Lung microvascular endothelial cell (primary cell): ENCODE results near the gene PTPRCAP. TPM values are rescaled to one million over a fixed set of nuclear protein-coding genes. Genes with fewer than 3 reads are reported as not detected.
"Not testable (repeated sequence)": the region's sequence is repeated elsewhere in the genome, so short reads cannot be mapped to it uniquely, and the experiment has no call there.

Experiments
- DNase-seq, 2 donors: peaks; one replicate each; pipeline versions ENCODE4 v3.0.0 to v3.0.0-alpha.2; 2010; ENCODE audit warnings: low read depth in 2 of 2
- total RNA-seq: library from RNA; depleted of rRNA; stranded (reverse); fragments of >200 nt; gene quantifications from 2 replicates; pipeline ENCODE4 v1.2.1, GENCODE V29; 2014

PTPRCAP gene
- total RNA-seq, 1 donor from 2014 or later = 0.20 TPM

DNA sequence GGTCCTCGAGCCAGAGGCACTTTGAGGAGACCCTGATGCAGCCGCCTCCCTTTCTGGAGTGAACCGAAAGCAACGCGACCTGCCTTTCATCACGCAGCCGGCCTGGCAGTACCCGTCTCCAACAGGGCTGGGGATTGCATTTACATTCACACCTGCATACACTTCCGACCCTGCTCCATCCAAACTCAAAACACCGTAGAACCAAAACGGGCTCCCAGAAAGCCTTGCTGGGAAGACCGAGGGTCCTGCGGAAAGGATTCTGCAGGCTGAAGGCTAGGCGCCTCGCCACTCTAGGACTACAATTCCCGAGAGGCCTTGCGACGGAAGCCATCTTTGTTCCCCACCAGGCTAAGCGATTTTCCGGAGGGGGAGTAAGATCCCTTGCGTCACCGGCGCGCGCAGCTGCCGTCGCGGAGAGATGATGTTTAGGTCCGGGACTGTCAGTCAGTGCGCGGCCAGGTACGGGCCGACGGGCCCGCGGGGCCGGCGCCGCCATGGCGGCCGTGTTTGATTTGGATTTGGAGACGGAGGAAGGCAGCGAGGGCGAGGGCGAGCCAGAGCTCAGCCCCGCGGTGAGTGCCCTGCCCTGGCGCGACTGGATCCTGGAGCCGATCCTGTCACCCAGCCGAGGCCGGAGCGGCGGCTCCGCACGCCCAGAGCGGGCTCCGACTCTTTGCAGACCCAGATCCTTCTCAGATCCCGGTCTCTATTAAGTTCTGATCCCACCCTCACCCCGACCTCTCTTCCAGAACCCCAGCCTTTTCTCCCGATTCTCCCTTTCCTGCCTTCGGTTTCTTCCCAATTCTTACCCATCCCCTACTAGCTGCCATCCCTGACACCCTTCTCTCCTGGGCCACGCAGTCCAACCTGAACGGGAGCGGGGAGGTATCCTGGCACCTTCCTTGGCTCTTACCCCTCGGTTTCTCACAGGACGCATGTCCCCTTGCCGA lies 9.2 kb downstream of the PTPRCAP start, which contains the start of gene RPS6KB2:
TSS of gene RPS6KB2 (plus strand) at position 443 of the 950 bp plus-strand sequence. CDS start at position 495, 52 bp downstream.
- peak; percentile 98 to 99 for DNase-seq

DNA sequence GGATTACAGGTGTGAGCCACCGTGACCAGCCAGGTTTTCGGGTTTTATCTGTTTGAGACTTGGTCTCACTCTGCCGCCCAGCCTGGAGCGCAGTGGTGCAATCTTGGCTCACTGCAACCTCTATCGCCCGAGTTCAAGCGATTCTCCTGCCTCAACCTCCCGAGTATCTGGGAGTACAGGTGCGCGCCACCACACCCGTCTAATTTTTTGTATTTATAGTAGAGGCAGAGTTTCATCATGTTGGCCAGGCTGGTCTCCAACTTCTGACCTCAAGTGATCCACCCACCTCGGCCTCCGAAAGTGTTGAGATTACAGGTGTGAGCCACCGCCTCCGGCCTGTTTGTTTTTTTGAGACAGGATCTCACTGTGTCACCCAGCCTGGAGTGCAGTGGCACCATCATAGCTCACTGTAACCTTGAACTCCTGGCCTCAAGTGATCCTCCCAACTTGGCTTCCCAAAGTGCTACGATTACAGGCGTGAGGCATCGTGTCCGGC lies 10.1 kb downstream of the PTPRCAP start:
- DNase-seq = not testable (repeated sequence)

DNA sequence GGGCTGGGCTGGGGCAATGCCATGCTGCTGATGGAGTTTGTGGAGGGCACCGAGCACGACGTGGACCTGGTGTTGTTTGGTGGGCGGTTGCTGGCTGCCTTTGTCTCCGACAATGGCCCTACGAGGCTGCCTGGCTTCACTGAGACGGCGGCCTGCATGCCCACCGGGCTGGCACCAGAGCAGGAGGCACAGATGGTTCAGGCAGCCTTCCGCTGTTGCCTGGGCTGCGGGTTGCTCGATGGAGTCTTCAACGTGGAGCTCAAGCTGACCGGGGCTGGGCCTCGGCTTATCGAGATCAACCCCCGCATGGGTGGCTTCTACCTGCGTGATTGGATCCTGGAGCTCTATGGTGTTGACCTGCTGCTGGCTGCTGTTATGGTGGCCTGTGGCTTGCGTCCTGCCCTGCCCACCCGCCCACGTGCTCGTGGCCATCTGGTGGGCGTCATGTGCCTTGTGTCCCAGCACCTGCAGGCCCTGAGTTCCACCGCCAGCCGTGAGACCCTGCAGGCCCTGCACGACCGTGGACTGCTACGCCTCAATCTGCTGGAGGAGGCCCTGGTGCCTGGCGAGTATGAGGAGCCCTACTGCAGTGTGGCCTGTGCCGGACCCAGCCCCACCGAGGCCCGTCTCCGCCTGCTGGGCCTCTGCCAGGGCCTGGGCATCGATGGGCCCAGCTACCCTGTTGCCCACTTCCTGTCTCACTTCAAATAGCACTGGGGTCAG lies 13.4 kb downstream of the PTPRCAP start:
- no peak for DNase-seq

DNA sequence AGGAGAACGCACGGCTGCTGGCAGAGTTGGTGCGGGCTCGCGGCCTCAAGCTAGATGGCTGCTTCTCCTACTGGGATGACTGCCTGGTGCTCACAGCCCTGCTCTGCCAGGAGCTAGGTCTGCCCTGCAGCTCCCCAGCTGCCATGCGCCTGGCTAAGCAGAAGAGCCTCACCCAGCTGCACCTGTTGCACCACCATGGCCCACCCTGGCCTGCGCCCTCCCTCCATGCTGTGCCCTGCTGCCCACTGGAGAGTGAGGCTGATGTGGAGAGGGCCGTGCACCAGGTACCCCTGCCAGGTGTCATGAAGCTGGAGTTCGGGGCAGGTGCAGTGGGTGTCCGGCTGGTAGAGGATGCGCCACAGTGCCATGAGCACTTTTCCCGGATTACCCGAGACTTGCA lies 14.0 kb downstream of the PTPRCAP start:
- no peak for DNase-seq

GRCh38 chr11:67422891-67423290 lies 14.6 kb downstream of the PTPRCAP start:
- DNase-seq = no peak

DNA sequence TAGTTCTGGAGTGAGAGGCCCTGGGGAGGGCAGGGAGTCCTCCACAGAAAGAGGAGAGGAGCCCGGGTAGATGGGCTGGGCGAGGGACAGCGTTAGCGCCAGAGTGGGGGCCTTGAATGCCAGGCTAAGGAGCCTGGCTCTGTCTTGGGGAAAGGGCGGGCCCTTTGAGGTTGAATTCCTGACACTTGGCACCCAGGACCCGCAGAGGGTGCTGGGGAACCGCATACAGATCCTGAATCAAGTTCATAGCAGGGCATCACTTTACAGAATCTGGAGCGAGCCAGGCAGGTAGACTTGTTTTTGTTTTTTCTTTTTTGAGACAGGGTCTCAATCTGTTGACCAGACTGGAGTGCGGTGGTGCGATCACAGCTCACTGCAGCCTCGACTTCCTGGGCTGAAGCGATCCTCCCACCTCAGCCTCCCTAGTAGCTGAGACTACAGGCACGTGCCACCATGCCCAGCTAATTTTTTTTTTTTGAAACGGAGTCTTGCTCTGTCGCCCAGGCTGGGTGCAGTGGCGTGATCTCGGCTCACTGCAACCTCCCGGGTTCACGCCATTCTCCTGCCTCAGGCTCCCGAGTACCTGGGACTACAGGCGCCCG lies 16.0 kb downstream of the PTPRCAP start:
- no peak for DNase-seq

DNA sequence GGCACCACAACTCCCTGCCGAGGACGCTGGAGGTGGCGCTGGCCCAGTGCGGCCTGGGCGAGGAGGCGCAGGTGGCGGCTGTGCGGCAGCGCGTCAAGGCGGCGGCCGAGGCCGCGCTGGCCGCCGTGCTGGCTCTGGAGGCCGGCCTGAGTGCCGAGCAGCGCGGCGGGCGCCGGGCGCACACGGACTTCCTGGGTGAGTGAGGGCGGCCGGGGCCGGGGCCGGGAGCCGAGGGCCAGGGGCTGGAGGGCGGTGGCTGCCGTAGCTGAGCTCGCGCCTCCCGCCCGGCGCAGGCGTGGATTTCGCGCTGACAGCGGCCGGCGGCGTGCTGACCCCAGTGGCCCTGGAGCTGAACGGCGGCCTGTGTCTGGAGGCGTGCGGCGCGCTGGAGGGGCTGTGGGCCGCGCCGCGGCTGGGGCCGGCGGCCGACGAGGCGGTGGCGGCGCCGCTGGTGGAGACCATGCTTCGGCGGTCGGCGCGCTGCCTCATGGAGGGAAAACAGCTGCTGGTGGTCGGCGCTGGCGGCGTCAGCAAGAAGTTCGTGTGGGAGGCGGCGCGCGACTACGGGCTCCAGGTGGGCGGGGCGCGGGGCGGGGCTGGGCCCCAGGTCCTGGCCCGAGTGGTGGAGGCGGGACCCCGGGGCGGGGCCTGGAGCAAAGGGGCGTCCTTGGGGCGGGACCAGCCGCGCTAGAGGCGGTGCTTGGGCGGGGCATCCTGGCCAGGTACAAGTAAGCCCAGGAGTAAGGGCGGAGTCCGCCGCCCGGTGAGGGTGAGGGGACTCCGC lies 16.6 kb downstream of the PTPRCAP start:
- DNase-seq = peak; percentile 90 to 94

GRCh38 chr11:67420147-67420645 lies 17.3 kb downstream of the PTPRCAP start:
- no peak for DNase-seq

- DNase-seq = no peak
These were observed 18.0 kb downstream of the PTPRCAP start for GRCh38 chr11:67419325-67420049.

- no peak for DNase-seq
These were observed 18.8 kb downstream of the PTPRCAP start for GRCh38 chr11:67418476-67419281.

- DNase-seq = no peak
These were observed 20.1 kb downstream of the PTPRCAP start for GRCh38 chr11:67417425-67417824.

DNA sequence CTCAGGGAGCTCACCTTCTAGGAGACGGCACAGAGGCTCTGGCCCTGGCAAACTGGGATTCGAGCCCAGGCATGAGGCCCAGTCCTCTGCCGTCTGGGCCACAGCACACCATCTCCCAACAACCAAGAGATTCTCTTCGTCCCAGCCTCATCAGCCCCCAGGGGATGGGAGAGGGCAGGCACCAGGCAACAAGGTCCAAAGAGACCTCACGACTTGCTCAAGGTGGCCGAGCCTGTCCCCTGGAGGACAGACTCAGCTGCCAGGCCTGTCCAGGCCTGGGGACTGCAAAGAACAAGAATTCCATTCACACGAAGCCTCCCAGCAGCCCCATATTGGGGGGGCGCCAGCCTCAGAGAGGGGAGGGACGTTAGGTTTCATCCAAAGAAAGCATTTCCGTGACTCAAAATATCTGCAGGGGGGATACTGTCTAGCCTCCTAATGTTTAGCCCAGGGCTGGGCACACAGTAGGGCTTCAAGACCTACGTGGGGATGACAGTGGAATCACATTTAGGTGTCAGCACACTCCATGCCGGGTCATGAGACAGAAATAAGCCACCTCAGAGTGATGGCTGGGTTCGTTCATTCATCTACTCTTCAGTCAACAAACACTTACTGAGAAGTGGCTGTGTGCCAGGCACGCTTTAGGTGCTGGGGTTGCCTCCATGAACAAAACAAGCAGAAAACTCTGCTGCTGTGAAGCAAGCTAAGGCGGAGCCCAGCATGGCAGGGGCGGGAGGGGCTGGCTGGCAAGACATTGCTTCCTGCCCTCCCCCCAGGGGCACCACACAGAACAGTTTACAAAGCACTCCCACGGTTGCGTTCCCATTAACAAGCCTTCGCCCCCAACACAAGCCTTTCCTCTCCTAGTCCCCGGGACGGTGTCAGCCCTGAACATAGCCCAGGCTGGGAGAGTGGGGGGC lies 20.8 kb downstream of the PTPRCAP start:
- DNase-seq = peak; percentile 18 to 55

GRCh38 chr11:67415501-67416304 lies 21.8 kb downstream of the PTPRCAP start, which contains the start of gene CARNS1:
Gene CARNS1 (plus strand): TSS chr11:67415678. CDS start chr11:67416200, 522 bp downstream.
- DNase-seq = no peak

DNA sequence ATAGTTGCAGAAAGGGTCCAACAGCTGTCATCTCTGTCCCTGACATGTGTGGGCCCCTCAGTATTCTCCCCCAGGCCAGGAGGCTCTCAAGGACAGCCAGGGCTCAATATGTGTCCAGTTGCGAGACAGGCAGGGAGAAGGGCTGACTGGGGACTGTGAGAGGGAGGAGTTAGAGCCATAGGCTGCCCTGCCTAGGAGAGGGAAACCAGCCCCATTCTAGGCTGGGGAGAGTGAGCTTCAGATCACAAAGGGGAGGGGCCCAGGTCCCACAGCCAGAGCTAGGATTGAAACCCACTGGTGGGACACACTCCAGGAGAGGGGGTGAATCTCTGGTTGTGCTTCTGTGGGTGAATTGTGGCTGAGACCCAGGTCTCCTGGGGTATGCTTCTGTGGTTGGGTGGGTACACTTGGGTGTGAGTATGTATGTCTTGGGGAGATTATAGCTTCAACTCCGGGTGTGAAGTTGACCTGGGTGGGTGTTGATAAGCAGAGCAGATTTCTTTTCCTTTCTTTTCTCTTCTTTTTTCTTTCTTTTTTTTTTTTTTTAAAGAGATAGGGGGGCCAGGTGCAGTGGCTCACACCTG lies 24.1 kb downstream of the PTPRCAP start:
- DNase-seq = no peak

DNA sequence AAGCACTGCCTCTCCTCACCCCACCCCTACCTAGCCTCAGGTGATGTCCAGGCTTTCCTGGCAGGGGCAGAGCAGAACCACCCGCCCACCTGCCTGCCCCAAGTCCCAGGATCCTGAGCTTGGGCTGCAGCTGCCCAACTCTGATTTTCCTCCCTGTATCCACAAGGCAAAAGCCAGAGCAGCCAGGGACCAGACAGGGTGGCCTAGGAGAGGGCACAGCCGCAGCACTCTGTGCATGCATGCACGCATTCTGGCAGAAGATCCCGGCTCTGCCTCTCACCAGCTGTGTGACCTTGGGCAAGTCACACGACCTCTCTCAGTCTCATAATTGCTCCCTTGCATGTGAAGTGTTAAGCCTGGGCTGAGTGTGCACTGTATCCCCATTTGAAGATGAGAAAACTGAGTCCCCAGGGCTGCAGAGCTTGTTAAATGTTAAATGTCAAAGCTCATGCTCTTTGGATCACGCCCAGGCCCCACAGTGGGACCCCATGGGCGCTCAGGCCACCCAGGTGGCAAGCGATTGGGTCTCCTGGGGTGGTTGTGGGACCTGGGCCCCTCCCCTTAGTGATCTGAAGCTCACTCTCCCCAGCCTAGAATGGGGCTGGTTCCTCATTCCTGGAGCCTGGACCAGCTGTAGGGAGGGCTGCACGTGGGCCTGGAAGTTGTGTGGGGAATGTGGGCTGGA lies 24.8 kb downstream of the PTPRCAP start:
- no peak for DNase-seq

DNA sequence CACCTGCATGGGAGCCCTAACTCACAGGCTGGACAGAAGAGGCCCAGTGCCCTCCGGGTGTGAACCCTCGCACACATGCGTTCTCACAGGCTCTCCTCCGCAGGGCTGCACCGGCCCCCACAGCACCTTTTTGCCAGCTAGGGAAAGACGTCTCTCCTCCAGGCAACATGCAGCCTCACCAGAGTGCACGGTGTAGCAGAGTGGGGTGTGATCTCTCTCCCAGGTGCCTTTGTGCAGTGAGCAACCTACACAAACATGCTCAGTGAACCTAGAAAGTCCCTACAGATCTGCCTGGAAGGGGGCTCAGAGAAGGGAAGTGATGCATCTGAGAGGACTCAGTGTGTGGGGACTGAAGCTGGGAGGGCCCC lies 25.7 kb downstream of the PTPRCAP start:
- DNase-seq = no peak
